ENCODE results near the gene OGFRL1. TPM values are rescaled to one million over a fixed set of nuclear protein-coding genes. Genes with fewer than 3 reads are reported as not detected.

Gene OGFRL1
- total and polyA plus RNA-seq, 8 donors: 12.4 to 28.9 (median 14.7) TPM

- Histone ChIP-seq H3K4me1 (peaks cover 0 to 19% of the 10 kb centered on the region in 2 donors), H3K4me3 (no peak overlapping the region), H3K27me3 (no peaks in the 10 kb centered on the region), H3K27ac (no peak overlapping the region), H3K9me3 (no peaks in the 10 kb centered on the region), H3K36me3 (no peaks in the 10 kb centered on the region)
- intact Hi-C loops (cut with DNase I): loop anchor here in 1 of 2 donors (5.0 kb wide), 1 partner anchor 153 kb away; no protein-coding TSS in a partner anchor
- ATAC-seq (no peak), DNase-seq (no peak)
- TF ChIP-seq, protein P1, sequence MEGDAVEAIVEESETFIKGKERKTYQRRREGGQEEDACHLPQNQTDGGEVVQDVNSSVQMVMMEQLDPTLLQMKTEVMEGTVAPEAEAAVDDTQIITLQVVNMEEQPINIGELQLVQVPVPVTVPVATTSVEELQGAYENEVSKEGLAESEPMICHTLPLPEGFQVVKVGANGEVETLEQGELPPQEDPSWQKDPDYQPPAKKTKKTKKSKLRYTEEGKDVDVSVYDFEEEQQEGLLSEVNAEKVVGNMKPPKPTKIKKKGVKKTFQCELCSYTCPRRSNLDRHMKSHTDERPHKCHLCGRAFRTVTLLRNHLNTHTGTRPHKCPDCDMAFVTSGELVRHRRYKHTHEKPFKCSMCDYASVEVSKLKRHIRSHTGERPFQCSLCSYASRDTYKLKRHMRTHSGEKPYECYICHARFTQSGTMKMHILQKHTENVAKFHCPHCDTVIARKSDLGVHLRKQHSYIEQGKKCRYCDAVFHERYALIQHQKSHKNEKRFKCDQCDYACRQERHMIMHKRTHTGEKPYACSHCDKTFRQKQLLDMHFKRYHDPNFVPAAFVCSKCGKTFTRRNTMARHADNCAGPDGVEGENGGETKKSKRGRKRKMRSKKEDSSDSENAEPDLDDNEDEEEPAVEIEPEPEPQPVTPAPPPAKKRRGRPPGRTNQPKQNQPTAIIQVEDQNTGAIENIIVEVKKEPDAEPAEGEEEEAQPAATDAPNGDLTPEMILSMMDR (IDR thresholded peaks at IDR 0.05): no peak
Measured at GRCh38 chr6:71345476-71346333, 57.1 kb downstream of the OGFRL1 start.

DNA sequence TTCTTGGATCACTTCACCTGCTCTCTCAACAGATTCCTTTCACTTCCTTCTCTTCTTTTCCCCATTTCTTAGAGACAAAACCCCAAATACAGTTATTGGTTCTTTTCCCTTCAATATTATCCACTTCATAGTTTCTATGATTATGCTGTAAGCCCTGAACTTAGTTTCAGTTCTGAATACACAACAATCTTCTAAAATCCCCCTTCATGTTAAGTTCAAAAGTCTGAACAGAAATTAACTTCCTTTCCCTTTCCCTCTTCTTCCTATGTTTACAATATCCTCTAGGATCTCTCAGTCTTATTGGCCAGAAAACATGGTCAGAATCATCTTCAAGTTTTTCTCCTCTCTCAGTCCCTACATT lies 57.7 kb downstream of the OGFRL1 start:
- H3K36me3 ChIP-seq: no peaks in the 10 kb centered on the region
- H3K27me3 ChIP-seq: no peaks in the 10 kb centered on the region
- intact Hi-C loops (cut with DNase I): loop anchor here in 1 of 2 donors (5.0 kb wide), 1 partner anchor 154 kb away; no protein-coding TSS in a partner anchor
- ATAC-seq (no peak), DNase-seq (no peak)
- H3K4me1 ChIP-seq: peaks cover 0 to 19% of the 10 kb centered on the region in 2 donors
- TF ChIP-seq, protein P1 (IDR thresholded peaks at IDR 0.05): no peak
- no peak overlapping the region for H3K4me3 ChIP-seq
- no peaks in the 10 kb centered on the region for H3K9me3 ChIP-seq
- H3K27ac ChIP-seq: no peak overlapping the region

GRCh38 chr6:71347119-71347518 lies 58.5 kb downstream of the OGFRL1 start:
- peaks cover 0 to 18% of the 10 kb centered on the region in 2 donors for H3K4me1 ChIP-seq
- H3K9me3 ChIP-seq: no peaks in the 10 kb centered on the region
- H3K36me3 ChIP-seq: no peaks in the 10 kb centered on the region
- intact Hi-C loops (cut with DNase I): loop anchor here in 1 of 2 donors (5.0 kb wide), 1 partner anchor 155 kb away; no protein-coding TSS in a partner anchor
- no peak for ATAC-seq
- no peaks in the 10 kb centered on the region for H3K27me3 ChIP-seq
- no peak overlapping the region for H3K4me3 ChIP-seq
- no peak overlapping the region for H3K27ac ChIP-seq
- TF ChIP-seq, protein P1 (IDR thresholded peaks at IDR 0.05): no peak
- DNase-seq: no peak

GRCh38 chr6:71349395-71349794 lies 60.8 kb downstream of the OGFRL1 start:
- no peaks in the 10 kb centered on the region for H3K9me3 ChIP-seq
- ATAC-seq: peak; percentile 56

More at GRCh38 chr6:71349395-71349794, 60.8 kb downstream of the OGFRL1 start:
- no peaks in the 10 kb centered on the region for H3K27me3 ChIP-seq
- H3K36me3 ChIP-seq: no peaks in the 10 kb centered on the region
- H3K4me1 ChIP-seq: peaks cover 0 to 15% of the 10 kb centered on the region in 2 donors
- TF ChIP-seq, protein P1 (IDR thresholded peaks at IDR 0.05): peak; percentile 55 to 74
- DNase-seq: peak in 1 of 4 donors; percentile 21
- no peak overlapping the region for H3K4me3 ChIP-seq
- intact Hi-C loops (cut with DNase I): loop anchor here in 1 of 2 donors (5.0 kb wide), 1 partner anchor 157 kb away; no protein-coding TSS in a partner anchor
- peak overlapping the region in 1 of 2 donors; percentile 56 for H3K27ac ChIP-seq

All from left lung (tissue), 10 donors.